Posterior vena cava (tissue), 2 donors: ENCODE results near the gene SEMA5B. TPM values are rescaled to one million over a fixed set of nuclear protein-coding genes. Genes with fewer than 3 reads are reported as not detected.

Source experiments
- DNase-seq: peaks from one replicate; pipeline ENCODE4 v3.0.0-alpha.2; 2020; ENCODE audit warnings: low spot score
- intact Hi-C, 2 donors: fragments of 100-400 bp; cut with DNase I; formaldehyde crosslinking; loops; one replicate each; pipeline versions ENCODE4 v1.14.1 to v1.14.2; 2022 to 2023
- total RNA-seq, 2 donors: library from RNA; stranded (reverse); fragmentation: NEBNext Ultra II Directional; extraction: Animal tissue kit (Norgen Biotek cat#: 25700); gene quantifications; one replicate each; pipeline ENCODE4 v1.2.1, GENCODE V29; 2021
- donor health status: DM: yes; HTN: yes; CAD: no.
- donor health status: DM: yes; HTN: yes; CAD: no.

SEMA5B gene
- total RNA-seq, 2 donors from 2014 or later: 0.93 to 1.3 TPM

- no peak for DNase-seq
- intact Hi-C loops: no loop called here
Measured at GRCh38 chr3:123031051-123031450, 3.5 kb upstream of the SEMA5B start.

- no peak for DNase-seq
- intact Hi-C loops: loop anchor here (2.0 kb wide), 1 partner anchor 86 kb away; no protein-coding TSS in a partner anchor
Measured at GRCh38 chr3:123028233-123028828, 768 bp upstream of the SEMA5B start.

- peak; percentile 84 for DNase-seq
- intact Hi-C loops: loop anchor here in 1 of 2 donors (2.0 kb wide), 2 partner anchors 26 to 70 kb away; no protein-coding TSS in a partner anchor
Measured at GRCh38 chr3:123026565-123027291, 835 bp downstream of the SEMA5B start.

GRCh38 chr3:123025642-123026521 lies 1.7 kb downstream of the SEMA5B start:
- intact Hi-C loops: loop anchor here in 1 of 2 donors (2.0 kb wide), 2 partner anchors 25 to 71 kb away; no protein-coding TSS in a partner anchor
- DNase-seq: no peak

GRCh38 chr3:123024056-123024455 lies 3.5 kb downstream of the SEMA5B start:
- intact Hi-C loops: no loop called here
- DNase-seq: no peak

GRCh38 chr3:123021996-123022510 lies 5.5 kb downstream of the SEMA5B start:
- DNase-seq: no peak
- intact Hi-C loops: no loop called here

GRCh38 chr3:123021388-123021787 lies 6.2 kb downstream of the SEMA5B start:
- intact Hi-C loops: no loop called here
- DNase-seq: no peak

- DNase-seq: no peak
- intact Hi-C loops: no loop called here
Measured at GRCh38 chr3:123020709-123021108, 6.9 kb downstream of the SEMA5B start.

- DNase-seq: no peak
- intact Hi-C loops: no loop called here
Measured at GRCh38 chr3:123019591-123019990, 8.0 kb downstream of the SEMA5B start.

- no peak for DNase-seq
- intact Hi-C loops: no loop called here
Measured at GRCh38 chr3:123019161-123019560, 8.4 kb downstream of the SEMA5B start.

GRCh38 chr3:123018683-123019082 lies 8.9 kb downstream of the SEMA5B start:
- intact Hi-C loops: no loop called here
- DNase-seq: no peak

GRCh38 chr3:123015596-123015995 lies 12.0 kb downstream of the SEMA5B start:
- intact Hi-C loops: no loop called here
- no peak for DNase-seq

- intact Hi-C loops: no loop called here
- DNase-seq: no peak
Measured at GRCh38 chr3:123013876-123014275, 13.7 kb downstream of the SEMA5B start.

- intact Hi-C loops: no loop called here
- DNase-seq: no peak
Measured at GRCh38 chr3:123012652-123013051, 14.9 kb downstream of the SEMA5B start.

GRCh38 chr3:123011447-123011846 lies 16.1 kb downstream of the SEMA5B start:
- no peak for DNase-seq
- intact Hi-C loops: no loop called here

- intact Hi-C loops: no loop called here
- no peak for DNase-seq
Measured at GRCh38 chr3:123008840-123009239, 18.7 kb downstream of the SEMA5B start.

- intact Hi-C loops: no loop called here
- no peak for DNase-seq
Measured at GRCh38 chr3:123006609-123007008, 21.0 kb downstream of the SEMA5B start.

- intact Hi-C loops: no loop called here
- DNase-seq: no peak
Measured at GRCh38 chr3:123005291-123005690, 22.3 kb downstream of the SEMA5B start.

GRCh38 chr3:123004201-123004918 lies 23.2 kb downstream of the SEMA5B start:
- intact Hi-C loops: no loop called here

More at GRCh38 chr3:123004201-123004918, 23.2 kb downstream of the SEMA5B start:
- DNase-seq: no peak
